Activated T-cell treated with anti-CD3 and anti-CD28 coated beads, Interleukin-2, amount 50 U/mL, for 4 hours (primary cell): ENCODE results near the gene PLEKHA4. TPM values are rescaled to one million over a fixed set of nuclear protein-coding genes. Genes with fewer than 3 reads are reported as not detected.
"Not testable (repeated sequence)": the region's sequence is repeated elsewhere in the genome, so short reads cannot be mapped to it uniquely, and the experiment has no call there.

Experiments
- ATAC-seq, 2 donors: fragments of 200-7000 bp; cut with Tn5 transposase; one replicate each; pipeline ENCODE4 v1.10.0; 2021
- DNase-seq: peaks from one replicate; pipeline ENCODE4 v3.0.0-alpha.2; 2020
- H3K27me3 Mint-ChIP-seq: one replicate; pipeline ENCODE4 v1.8.0; 2021; ENCODE audit warnings: low read depth, mixed read lengths
- H3K36me3 Mint-ChIP-seq: one replicate; pipeline ENCODE4 v1.8.0; 2022; ENCODE audit warnings: mixed read lengths; ENCODE audit not compliant: insufficient read depth
- H3K4me1 Mint-ChIP-seq: one replicate; pipeline ENCODE4 v1.8.0; 2021; ENCODE audit warnings: low read depth, mixed read lengths
- H3K4me3 Mint-ChIP-seq: one replicate; pipeline ENCODE4 v1.8.0; 2021; ENCODE audit warnings: mild to moderate bottlenecking, moderate library complexity, mixed read lengths
- H3K9me3 Mint-ChIP-seq: one replicate; pipeline ENCODE4 v1.8.0; 2021; ENCODE audit warnings: mixed read lengths
- total RNA-seq, 3 donors: library from RNA; stranded (reverse); gene quantifications; one replicate each; pipeline ENCODE4 v1.2.1, GENCODE V29; 2021

Gene PLEKHA4
- total RNA-seq, 3 donors from 2014 or later: 4.1 to 4.6 (median 4.6) TPM

GRCh38 chr19:48862827-48863226 is 5.6 kb downstream of the PLEKHA4 start:
- H3K27me3 Mint-ChIP-seq: peaks cover 2% of the 10 kb centered on the region
- no peaks in the 10 kb centered on the region for H3K36me3 Mint-ChIP-seq
- no peaks in the 10 kb centered on the region for H3K9me3 Mint-ChIP-seq
- H3K4me3 Mint-ChIP-seq: no peak overlapping the region
- H3K4me1 Mint-ChIP-seq: peaks cover 4% of the 10 kb centered on the region
- no peak for DNase-seq
- ATAC-seq: no peak

GRCh38 chr19:48861313-48861712 is 7.1 kb downstream of the PLEKHA4 start:
- Mint-ChIP-seq H3K36me3 (no peaks in the 10 kb centered on the region), H3K4me3 (no peak overlapping the region), H3K4me1 (peaks cover 4% of the 10 kb centered on the region), H3K9me3 (no peaks in the 10 kb centered on the region), H3K27me3 (peaks cover under 1% of the 10 kb centered on the region)
- DNase-seq: no peak
- no peak for ATAC-seq

GRCh38 chr19:48859711-48860572 is 8.5 kb downstream of the PLEKHA4 start:
- Mint-ChIP-seq H3K36me3 (no peaks in the 10 kb centered on the region), H3K4me3 (peak overlapping the region; percentile 4), H3K4me1 (peaks cover 4% of the 10 kb centered on the region), H3K27me3 (no peaks in the 10 kb centered on the region), H3K9me3 (no peaks in the 10 kb centered on the region)
- no peak for ATAC-seq
- DNase-seq: no peak

GRCh38 chr19:48858984-48859710 is 9.3 kb downstream of the PLEKHA4 start:
- Mint-ChIP-seq H3K9me3 (no peaks in the 10 kb centered on the region), H3K36me3 (no peaks in the 10 kb centered on the region), H3K4me3 (peak overlapping the region; percentile 89), H3K4me1 (peaks cover 4% of the 10 kb centered on the region), H3K27me3 (no peaks in the 10 kb centered on the region)
- peak; percentile 94 to 95 for ATAC-seq
- DNase-seq: peak; percentile 75

GRCh38 chr19:48856921-48857320 is 11.5 kb downstream of the PLEKHA4 start:
- DNase-seq: no peak
- Mint-ChIP-seq H3K4me1 (peaks cover 4% of the 10 kb centered on the region), H3K4me3 (no peak overlapping the region), H3K9me3 (no peaks in the 10 kb centered on the region), H3K36me3 (no peaks in the 10 kb centered on the region), H3K27me3 (no peaks in the 10 kb centered on the region)
- no peak for ATAC-seq

GRCh38 chr19:48854103-48854502 is 14.3 kb downstream of the PLEKHA4 start:
- ATAC-seq (no peak), DNase-seq (no peak)
- Mint-ChIP-seq H3K4me3 (no peak overlapping the region), H3K9me3 (no peaks in the 10 kb centered on the region), H3K27me3 (no peaks in the 10 kb centered on the region), H3K4me1 (peaks cover 2% of the 10 kb centered on the region), H3K36me3 (no peaks in the 10 kb centered on the region)

GRCh38 chr19:48853483-48853882 is 14.9 kb downstream of the PLEKHA4 start:
- Mint-ChIP-seq H3K9me3 (no peaks in the 10 kb centered on the region), H3K4me3 (no peak overlapping the region), H3K36me3 (no peaks in the 10 kb centered on the region), H3K4me1 (no peaks in the 10 kb centered on the region), H3K27me3 (no peaks in the 10 kb centered on the region)
- no peak for DNase-seq
- ATAC-seq: no peak

GRCh38 chr19:48852292-48852691 is 16.1 kb downstream of the PLEKHA4 start:
- DNase-seq: no peak
- Mint-ChIP-seq H3K36me3 (no peaks in the 10 kb centered on the region), H3K27me3 (no peaks in the 10 kb centered on the region), H3K4me1 (no peaks in the 10 kb centered on the region), H3K4me3 (no peak overlapping the region), H3K9me3 (no peaks in the 10 kb centered on the region)
- no peak for ATAC-seq

GRCh38 chr19:48846659-48847058 is 21.8 kb downstream of the PLEKHA4 start:
- not testable (repeated sequence) for H3K4me1 Mint-ChIP-seq, H3K9me3 Mint-ChIP-seq, ATAC-seq, H3K4me3 Mint-ChIP-seq, H3K27me3 Mint-ChIP-seq, DNase-seq, H3K36me3 Mint-ChIP-seq

- Mint-ChIP-seq H3K9me3 (no peaks in the 10 kb centered on the region), H3K4me1 (no peaks in the 10 kb centered on the region), H3K36me3 (no peaks in the 10 kb centered on the region), H3K4me3 (no peak overlapping the region), H3K27me3 (no peaks in the 10 kb centered on the region)
- DNase-seq (no peak), ATAC-seq (no peak)
Measured at GRCh38 chr19:48845384-48845783, 23.0 kb downstream of the PLEKHA4 start.

- DNase-seq (no peak), ATAC-seq (no peak)
- H3K4me1 Mint-ChIP-seq: no peaks in the 10 kb centered on the region
- H3K9me3 Mint-ChIP-seq: no peaks in the 10 kb centered on the region
- H3K4me3 Mint-ChIP-seq: no peak overlapping the region
- no peaks in the 10 kb centered on the region for H3K27me3 Mint-ChIP-seq
- no peaks in the 10 kb centered on the region for H3K36me3 Mint-ChIP-seq
Measured at GRCh38 chr19:48844472-48844871, 23.9 kb downstream of the PLEKHA4 start.

- Mint-ChIP-seq H3K9me3 (no peaks in the 10 kb centered on the region), H3K27me3 (no peaks in the 10 kb centered on the region), H3K4me1 (peaks cover 2% of the 10 kb centered on the region), H3K4me3 (no peak overlapping the region), H3K36me3 (no peaks in the 10 kb centered on the region)
- DNase-seq (peak; percentile 33), ATAC-seq (peak; percentile 60 to 61)
Measured at GRCh38 chr19:48842789-48843162, 25.6 kb downstream of the PLEKHA4 start.

- DNase-seq (no peak), ATAC-seq (no peak)
- Mint-ChIP-seq H3K4me3 (no peak overlapping the region), H3K36me3 (no peaks in the 10 kb centered on the region), H3K9me3 (no peaks in the 10 kb centered on the region), H3K4me1 (peaks cover 7% of the 10 kb centered on the region), H3K27me3 (peaks cover 5% of the 10 kb centered on the region)
Measured at GRCh38 chr19:48841571-48841970, 26.8 kb downstream of the PLEKHA4 start.

- Mint-ChIP-seq H3K4me1 (peaks cover 11% of the 10 kb centered on the region), H3K9me3 (no peaks in the 10 kb centered on the region), H3K27me3 (peaks cover 8% of the 10 kb centered on the region), H3K36me3 (no peaks in the 10 kb centered on the region), H3K4me3 (no peak overlapping the region)
- no peak for ATAC-seq
- DNase-seq: no peak
Measured at GRCh38 chr19:48841047-48841446, 27.4 kb downstream of the PLEKHA4 start.

GRCh38 chr19:48837687-48838086 is 30.7 kb downstream of the PLEKHA4 start:
- ATAC-seq (no peak), DNase-seq (no peak)
- Mint-ChIP-seq H3K9me3 (no peaks in the 10 kb centered on the region), H3K4me3 (no peak overlapping the region), H3K4me1 (peaks cover 20% of the 10 kb centered on the region), H3K27me3 (peaks cover 8% of the 10 kb centered on the region), H3K36me3 (no peaks in the 10 kb centered on the region)
